ENCODE results near the gene ZNF681.
A peak's percentile ranks its signal among the peaks of the same experiment; 100 is the strongest.
"Not testable (repeated sequence)": the region's sequence is repeated elsewhere in the genome, so short reads cannot be mapped to it uniquely, and the experiment has no call there.

The ZNF681 gene

GRCh38 chr19:23758187-23759074, at the start of gene ZNF681:
Gene ZNF681 (minus strand): TSS chr19:23758891. CDS start chr19:23758749, 142 bp downstream.
- peak; percentile 73 to 80 for DNase-seq (ENCODE audit: low read depth in 2 of 2)

GRCh38 chr19:23804676-23805075, 46.0 kb upstream of the ZNF681 start:
- no peak for DNase-seq (ENCODE audit: low read depth in 2 of 2)

- no peak for DNase-seq (ENCODE audit: low read depth in 2 of 2)
Measured at GRCh38 chr19:23802290-23802689, 43.6 kb upstream of the ZNF681 start.

DNA sequence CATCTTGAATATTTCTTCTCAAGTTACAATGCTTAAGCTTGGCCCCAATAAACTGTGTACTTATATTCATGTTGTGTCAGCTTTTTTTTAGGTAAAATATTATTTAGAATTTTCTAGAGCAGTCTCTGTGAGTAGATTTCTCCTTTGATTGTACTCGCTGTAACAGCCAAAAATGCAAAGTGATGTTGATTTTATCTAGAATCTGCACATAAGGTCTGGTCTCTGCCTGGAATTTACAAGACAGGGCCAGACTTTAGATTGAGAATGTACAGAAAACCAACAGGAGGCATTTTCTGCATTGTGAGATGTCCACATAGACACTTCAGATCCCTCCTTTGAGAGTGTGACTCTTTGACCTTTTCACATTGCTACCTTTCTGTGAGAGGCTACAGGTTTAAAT, 43.1 kb upstream of the ZNF681 start:
- no peak for DNase-seq (ENCODE audit: low read depth in 2 of 2)

- no peak for DNase-seq (ENCODE audit: low read depth in 2 of 2)
Measured at GRCh38 chr19:23800868-23801267, 42.2 kb upstream of the ZNF681 start.

- no peak for DNase-seq (ENCODE audit: low read depth in 2 of 2)
Measured at GRCh38 chr19:23800271-23800670, 41.6 kb upstream of the ZNF681 start.

GRCh38 chr19:23799321-23799720, 40.6 kb upstream of the ZNF681 start:
- DNase-seq (ENCODE audit: low read depth in 2 of 2) = no peak

DNA sequence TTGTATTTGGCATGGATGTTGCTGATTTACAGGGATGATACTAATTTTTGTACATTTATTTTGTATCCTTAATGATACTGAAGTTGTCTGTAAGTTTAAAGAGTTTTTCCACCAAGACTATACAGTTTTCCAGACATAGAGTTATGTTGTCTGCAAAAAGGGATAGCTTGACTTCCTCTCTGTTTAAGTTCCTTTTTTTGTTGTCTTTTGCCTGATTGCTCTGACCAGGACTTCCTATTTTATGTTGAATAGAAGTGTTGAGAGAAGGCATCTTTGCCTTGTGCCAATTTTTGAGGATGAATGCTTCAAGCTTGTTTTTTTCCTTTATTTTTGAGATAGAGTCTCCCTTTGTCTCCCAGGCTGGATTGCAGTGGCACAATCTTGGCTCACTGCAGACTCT, 36.8 kb upstream of the ZNF681 start:
- no peak for DNase-seq (ENCODE audit: low read depth in 2 of 2)

DNA sequence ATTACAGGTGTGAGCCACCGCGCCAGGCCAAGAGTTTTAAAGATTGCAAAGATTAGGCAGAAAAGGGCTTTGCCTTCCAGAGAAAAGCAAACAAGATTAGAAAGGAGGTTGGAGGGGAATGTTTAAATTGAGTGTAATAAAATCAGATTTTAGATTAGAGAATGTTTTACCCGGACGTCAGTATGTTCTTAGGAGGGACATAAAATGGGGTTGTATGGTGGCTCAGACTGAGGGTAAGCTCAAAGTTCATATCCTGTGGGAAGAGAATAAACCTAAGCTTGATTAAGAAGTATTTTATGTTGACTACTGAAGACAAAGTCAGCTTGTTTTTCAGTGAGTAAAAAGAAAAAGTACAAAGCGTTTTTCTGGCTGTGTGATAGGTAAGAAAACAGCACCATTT, 34.1 kb upstream of the ZNF681 start:
- DNase-seq (ENCODE audit: low read depth in 2 of 2) = no peak

GRCh38 chr19:23790641-23791488, 32.2 kb upstream of the ZNF681 start:
- DNase-seq (ENCODE audit: low read depth in 2 of 2) = no peak

DNA sequence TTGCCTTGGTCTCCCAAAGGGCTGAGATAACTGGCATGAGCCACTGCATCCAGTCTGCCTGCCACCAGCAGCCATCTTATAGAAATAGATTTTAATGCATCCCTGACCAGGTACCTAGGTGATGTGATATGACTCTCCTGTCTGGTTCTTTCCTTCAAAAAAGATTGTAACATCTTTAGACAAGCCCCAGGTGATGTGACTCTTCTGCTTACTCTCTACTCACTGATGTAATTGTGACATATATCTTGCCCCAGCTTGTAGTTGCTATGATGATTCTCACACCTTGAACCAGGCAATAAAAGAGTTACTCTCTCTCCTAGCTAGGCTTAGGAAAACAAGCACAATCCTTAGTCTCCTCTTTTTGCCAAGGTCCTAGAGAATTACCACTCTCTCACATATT, 30.6 kb upstream of the ZNF681 start:
- DNase-seq (ENCODE audit: low read depth in 2 of 2) = no peak

DNA sequence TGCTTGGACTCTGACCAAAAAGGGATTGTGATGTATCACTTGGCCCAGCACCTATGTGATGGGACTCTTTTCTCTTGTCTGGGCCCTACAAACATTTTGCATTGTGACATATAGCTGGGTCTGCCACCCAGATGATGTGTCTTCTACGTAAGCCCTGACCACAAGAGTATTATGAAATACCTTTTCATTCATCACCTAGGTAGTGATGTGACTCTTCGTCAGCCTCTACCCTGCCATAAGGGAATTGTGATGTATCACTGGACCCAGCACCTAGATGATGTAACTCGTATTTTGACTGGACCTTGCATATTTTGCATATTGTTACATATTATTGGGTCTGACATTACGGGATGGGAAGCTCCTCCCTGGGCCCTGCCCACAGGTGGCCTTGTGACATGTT, 29.7 kb upstream of the ZNF681 start:
- no peak for DNase-seq (ENCODE audit: low read depth in 2 of 2)

DNA sequence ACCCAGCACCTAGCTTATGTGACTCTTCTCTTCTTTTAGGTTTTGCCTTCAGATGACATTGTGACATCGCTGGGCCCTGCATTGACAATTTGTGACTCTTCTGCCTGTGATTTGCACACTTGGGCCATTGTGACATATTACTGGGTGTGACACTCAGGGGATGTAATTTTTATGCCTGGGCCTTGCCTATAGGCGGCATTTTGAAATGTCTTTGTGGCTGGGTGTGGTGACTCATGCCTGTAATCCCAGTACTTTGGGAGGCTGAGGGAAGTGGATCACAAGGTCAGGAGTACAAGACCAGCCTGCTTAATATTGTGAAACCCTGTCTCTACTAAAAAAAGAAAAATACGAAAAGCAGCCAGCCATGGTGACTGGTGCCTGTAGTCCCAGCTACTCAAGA, 28.4 kb upstream of the ZNF681 start:
- no peak for DNase-seq (ENCODE audit: low read depth in 2 of 2)

- DNase-seq (ENCODE audit: low read depth in 2 of 2) = no peak
Measured at GRCh38 chr19:23785982-23786381, 27.3 kb upstream of the ZNF681 start.

DNA sequence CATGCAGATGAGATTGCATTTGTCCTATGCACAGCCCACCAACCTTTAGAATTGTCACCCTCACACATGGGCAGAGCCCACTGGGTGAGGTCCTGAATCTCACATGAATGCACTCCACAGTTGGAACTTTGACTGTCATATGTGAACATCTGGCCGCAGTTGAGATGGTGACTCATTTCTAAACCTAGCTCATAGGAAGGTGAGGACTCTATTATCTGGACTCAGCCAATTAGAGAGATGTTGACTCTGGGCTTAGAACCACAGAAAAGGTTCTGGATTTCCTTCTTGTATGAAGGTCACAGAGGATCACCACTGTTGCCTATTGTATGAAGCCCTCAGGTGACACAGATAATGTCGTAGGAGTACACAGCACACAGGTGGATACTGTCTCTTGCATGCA, 25.6 kb upstream of the ZNF681 start:
- no peak for DNase-seq (ENCODE audit: low read depth in 2 of 2)

GRCh38 chr19:23783636-23784035, 24.9 kb upstream of the ZNF681 start:
- no peak for DNase-seq (ENCODE audit: low read depth in 2 of 2)

GRCh38 chr19:23779645-23780044, 21.0 kb upstream of the ZNF681 start:
- DNase-seq (ENCODE audit: low read depth in 2 of 2) = no peak

DNA sequence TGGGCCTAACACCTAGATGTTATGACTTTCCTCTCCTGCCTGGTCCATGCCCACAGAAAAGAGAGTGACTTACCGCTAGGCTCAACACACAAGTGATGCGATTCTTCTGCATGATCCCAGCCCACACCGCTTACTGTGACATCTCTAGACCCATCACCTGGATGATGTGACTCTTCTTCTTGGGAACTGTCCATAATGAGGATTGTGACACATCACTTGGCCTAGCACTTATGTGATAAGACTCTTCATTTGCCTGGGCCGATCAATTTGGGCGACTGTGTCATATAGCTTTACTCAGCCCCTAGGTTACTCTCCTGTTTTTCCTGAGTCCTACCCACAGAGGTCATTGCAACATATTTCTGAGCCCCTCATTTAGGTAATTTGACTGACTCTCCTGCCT, 19.9 kb upstream of the ZNF681 start:
- no peak for DNase-seq (ENCODE audit: low read depth in 2 of 2)

GRCh38 chr19:23778036-23778435, 19.3 kb upstream of the ZNF681 start:
- DNase-seq (ENCODE audit: low read depth in 2 of 2) = not testable (repeated sequence)

DNA sequence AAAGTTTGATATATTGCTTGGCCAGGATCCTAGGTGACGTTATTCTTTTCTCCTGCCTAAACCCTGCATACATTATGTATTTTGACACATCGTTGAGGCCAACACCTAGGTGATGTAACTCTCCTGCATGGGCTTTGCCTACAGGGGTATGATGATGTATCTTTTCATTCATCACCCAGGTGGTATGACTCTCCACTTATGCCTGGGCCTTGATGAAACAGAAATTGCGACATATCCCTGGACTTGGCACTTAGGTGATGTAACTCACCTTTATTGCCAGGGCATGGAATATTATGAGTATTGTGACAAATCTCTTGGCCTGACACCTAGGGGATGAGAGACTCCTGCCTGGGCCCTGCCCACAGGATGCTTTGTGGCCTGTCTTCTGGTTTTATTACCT, 18.5 kb upstream of the ZNF681 start:
- no peak for DNase-seq (ENCODE audit: low read depth in 2 of 2)

GRCh38 chr19:23776507-23777205, 18.0 kb upstream of the ZNF681 start:
- DNase-seq (ENCODE audit: low read depth in 2 of 2) = no peak

GRCh38 chr19:23774524-23774971, 15.9 kb upstream of the ZNF681 start:
- no peak for DNase-seq (ENCODE audit: low read depth in 2 of 2)
